Hypothalamus (tissue), 51 donors: Measurements from ENCODE around the gene FTHL17.

Source experiments
- DNase-seq, 51 donors: peaks; one replicate each; lab custom pipeline; 2025; lab: John Stamatoyannopoulos, UW

Gene FTHL17

DNA sequence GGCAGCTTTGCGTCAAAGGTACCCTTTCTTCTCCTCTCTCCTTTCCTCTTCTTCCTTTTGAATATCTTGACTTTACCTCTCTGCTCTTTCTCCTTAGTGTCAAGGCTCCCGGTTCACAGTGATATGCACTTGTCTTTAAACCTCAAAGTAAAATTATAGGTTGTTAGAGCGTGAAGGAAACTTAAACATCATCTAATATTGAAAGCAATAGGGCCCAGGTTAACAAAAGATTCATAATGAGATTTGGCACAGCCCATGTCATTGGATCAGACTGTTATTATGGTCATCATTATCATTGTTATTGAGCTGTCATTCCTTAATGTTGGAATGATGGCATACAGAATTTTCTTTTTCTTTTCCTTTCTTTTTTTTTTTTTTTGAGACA lies 32.5 kb downstream of the FTHL17 start:
- DNase-seq: no peak

DNA sequence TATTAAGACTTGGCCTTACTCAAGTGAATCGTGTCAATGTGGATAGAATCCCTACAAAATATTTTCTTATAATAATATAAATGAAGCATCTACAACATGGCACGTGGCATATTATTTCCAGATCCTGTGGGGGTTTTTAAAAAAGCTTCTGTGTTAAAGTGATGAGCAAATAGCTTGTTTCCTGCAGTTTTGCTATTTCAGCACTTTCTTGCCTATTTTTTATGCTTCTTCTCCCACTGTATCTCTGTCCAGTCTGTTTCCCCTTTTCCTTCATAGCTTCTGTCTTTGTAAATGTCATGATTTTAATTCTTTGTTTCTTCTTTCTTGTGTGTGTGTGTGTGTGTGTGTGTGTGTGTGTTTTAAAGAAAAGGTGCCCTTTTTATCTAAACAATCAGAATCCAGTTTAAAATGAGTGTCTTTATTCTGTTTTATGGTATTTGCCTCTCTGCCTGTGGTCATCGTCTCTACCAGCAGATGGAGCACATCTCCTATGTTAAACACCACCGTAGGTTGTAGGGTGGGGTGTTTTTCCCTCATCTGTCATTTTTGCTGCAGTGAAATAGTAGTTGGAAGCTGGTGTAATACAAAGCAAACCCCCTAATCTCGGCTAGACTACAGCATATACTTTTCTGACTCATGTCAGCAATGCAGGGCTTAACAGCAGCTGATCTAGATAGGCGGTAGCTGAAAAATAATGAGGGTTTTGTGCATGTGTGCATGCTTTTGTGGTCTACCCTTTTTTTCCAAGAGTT lies 33.1 kb downstream of the FTHL17 start:
- DNase-seq: peak in 18 of 51 donors; percentile 0 to 21 (median 0)

DNA sequence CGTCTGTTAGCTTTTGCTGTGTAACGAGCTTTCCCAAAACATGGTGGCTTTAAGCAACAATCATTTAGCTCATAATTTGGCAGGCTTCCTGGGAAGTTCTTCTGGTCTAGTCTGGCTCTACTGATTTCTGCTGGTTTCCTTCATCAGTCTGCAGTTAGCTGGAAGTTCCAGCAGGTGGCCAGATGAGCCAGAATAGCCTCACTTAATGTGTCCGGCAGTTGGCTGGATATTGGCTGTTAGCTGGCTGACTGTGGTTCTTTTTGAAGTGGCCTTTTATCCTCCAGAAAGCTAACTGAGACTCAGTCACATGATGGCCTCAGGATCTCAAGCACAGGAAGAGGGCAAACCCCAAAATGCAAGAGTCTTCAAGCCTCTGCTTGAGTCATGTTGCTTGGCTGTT lies 34.9 kb downstream of the FTHL17 start:
- peak in 18 of 51 donors; percentile 0 to 33 (median 0) for DNase-seq

DNA sequence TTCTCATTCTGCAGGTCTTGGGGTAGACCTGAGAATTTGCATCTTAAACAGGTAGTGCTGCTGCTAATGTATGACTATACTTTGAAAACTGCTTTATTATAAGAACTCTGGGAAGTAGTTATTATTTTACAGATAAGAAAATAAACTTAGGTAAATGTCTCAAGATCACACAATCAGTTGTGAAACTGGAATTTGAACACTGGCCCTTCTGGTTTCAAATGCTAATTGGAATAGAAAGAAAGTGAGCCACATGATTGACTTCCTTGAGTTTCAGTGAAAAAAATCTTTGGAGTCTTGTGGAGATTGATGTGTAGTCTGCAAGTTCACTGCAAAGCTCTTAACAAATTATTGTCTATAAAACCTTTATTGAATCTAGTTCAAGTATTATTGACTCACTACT lies 44.5 kb downstream of the FTHL17 start:
- DNase-seq: no peak

DNA sequence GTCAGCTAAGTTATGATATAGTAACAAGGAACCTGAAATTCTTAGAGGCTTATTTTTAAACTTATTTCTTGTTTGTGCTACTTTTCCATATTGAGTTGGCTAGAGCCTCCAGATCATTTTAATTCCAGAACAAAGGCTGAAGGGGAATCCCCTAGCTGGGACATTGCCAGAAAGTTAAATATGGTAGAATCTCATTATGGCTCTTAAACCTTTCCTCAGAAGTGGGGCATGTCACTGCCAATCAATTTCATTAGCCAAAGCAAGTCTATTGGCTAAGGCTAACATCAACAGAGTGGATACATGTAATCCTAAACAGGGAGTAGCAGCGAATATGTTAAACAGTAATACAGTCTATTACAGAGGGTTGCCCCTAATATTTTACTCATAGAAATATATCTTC lies 47.0 kb downstream of the FTHL17 start:
- DNase-seq: no peak

DNA sequence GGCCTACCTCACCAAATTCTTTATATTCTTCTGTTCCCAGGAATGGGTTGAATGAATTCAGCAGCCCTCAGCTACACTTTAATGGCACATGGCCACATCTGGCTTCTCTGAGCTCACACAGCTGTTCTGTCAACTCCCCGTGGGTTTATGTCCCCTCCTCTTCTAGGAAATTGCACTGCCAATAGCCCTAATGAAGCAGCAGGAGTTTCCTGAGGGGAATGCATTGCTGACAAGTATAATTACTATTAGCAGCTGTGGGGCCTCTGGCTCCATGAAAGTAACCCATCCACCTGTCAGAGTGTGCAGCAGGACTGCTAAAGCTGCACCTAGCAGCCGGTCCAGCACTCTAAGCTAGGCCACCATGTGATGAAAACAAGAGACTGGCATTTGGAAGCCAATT lies 50.3 kb downstream of the FTHL17 start:
- no peak for DNase-seq
